Parathyroid adenoma (tissue), 2 donors: ENCODE data around the gene AUH.

ENCODE experiments used
- H2AFZ ChIP-seq: fragments of 300-600 bp; sonication (generic); one replicate; pipeline ENCODE4 v1.7.0; 2017; ENCODE audit warnings: antibody characterized with exemption, mild to moderate bottlenecking
- H3K27ac ChIP-seq: fragments of 300-600 bp; sonication (generic); one replicate; pipeline ENCODE4 v1.7.0; 2017
- H3K27me3 ChIP-seq: fragments of 300-600 bp; sonication (generic); one replicate; pipeline ENCODE4 v1.7.0; 2017; ENCODE audit warnings: low read length; ENCODE audit not compliant: control insufficient read depth, insufficient read depth
- H3K36me3 ChIP-seq: fragments of 300-600 bp; sonication (generic); one replicate; pipeline ENCODE4 v1.7.0; 2017; ENCODE audit warnings: low read length; ENCODE audit not compliant: control insufficient read depth, insufficient read depth
- H3K4me1 ChIP-seq: fragments of 300-600 bp; sonication (generic); one replicate; pipeline ENCODE4 v1.7.0; 2017; ENCODE audit warnings: control low read depth
- H3K4me2 ChIP-seq: fragments of 300-600 bp; sonication (generic); one replicate; pipeline ENCODE4 v1.7.0; 2017; ENCODE audit warnings: low read length
- H3K4me3 ChIP-seq: fragments of 300-600 bp; sonication (generic); one replicate; pipeline ENCODE4 v1.7.0; 2017; ENCODE audit warnings: low read depth, low read length
- H3K79me2 ChIP-seq: fragments of 300-600 bp; sonication (generic); one replicate; pipeline ENCODE4 v1.7.0; 2017; ENCODE audit warnings: control low read depth
- H3K9ac ChIP-seq: fragments of 300-600 bp; sonication (generic); one replicate; pipeline ENCODE4 v1.7.0; 2017; ENCODE audit warnings: mild to moderate bottlenecking
- H3K9me3 ChIP-seq: fragments of 300-600 bp; sonication (generic); one replicate; pipeline ENCODE4 v1.7.0; 2017; ENCODE audit warnings: low read length; ENCODE audit not compliant: control insufficient read depth
- CTCF ChIP-seq: fragments of 300-600 bp; sonication (generic); IDR thresholded peaks from one replicate; pipeline ENCODE4 v1.7.0; 2017; ENCODE audit warnings: antibody characterized with exemption, mild to moderate bottlenecking
- donor health status: primary hyperparathyroidism.

Gene AUH

GRCh38 chr9:91332546-91333231 lies 29.0 kb downstream of the AUH start:
- H3K27ac ChIP-seq = no peak overlapping the region
- no peak for TF ChIP-seq CTCF

GRCh38 chr9:91331849-91332248 lies 29.9 kb downstream of the AUH start:
- Histone ChIP-seq H3K27me3 (no peaks in the 10 kb centered on the region), H3K27ac (no peak overlapping the region), H3K9ac (no peak overlapping the region), H3K9me3 (no peaks in the 10 kb centered on the region), H3K79me2 (no peaks in the 10 kb centered on the region), H3K36me3 (no peaks in the 10 kb centered on the region), H3K4me2 (no peak overlapping the region), H3K4me3 (no peak overlapping the region), H2AFZ (no peak overlapping the region), H3K4me1 (no peaks in the 10 kb centered on the region)
- TF ChIP-seq CTCF = no peak

More at GRCh38 chr9:91332546-91333231, 29.0 kb downstream of the AUH start:
- H3K4me1 ChIP-seq = no peaks in the 10 kb centered on the region
- no peak overlapping the region for H3K4me3 ChIP-seq
- no peak overlapping the region for H2AFZ ChIP-seq
- no peak overlapping the region for H3K9ac ChIP-seq
- no peaks in the 10 kb centered on the region for H3K27me3 ChIP-seq
- no peaks in the 10 kb centered on the region for H3K79me2 ChIP-seq
- H3K36me3 ChIP-seq = no peaks in the 10 kb centered on the region
- no peak overlapping the region for H3K4me2 ChIP-seq
- H3K9me3 ChIP-seq = no peaks in the 10 kb centered on the region

- no peak overlapping the region for H3K9ac ChIP-seq
- no peaks in the 10 kb centered on the region for H3K9me3 ChIP-seq
- H3K4me2 ChIP-seq = no peak overlapping the region
- H3K27me3 ChIP-seq = no peaks in the 10 kb centered on the region
- no peak overlapping the region for H2AFZ ChIP-seq
- no peak overlapping the region for H3K4me3 ChIP-seq
- H3K36me3 ChIP-seq = no peaks in the 10 kb centered on the region
- TF ChIP-seq CTCF = no peak
- no peaks in the 10 kb centered on the region for H3K4me1 ChIP-seq
- no peaks in the 10 kb centered on the region for H3K79me2 ChIP-seq
- H3K27ac ChIP-seq = no peak overlapping the region
Observed at GRCh38 chr9:91328186-91328585, 33.5 kb downstream of the AUH start.

GRCh38 chr9:91321691-91322090 lies 40.0 kb downstream of the AUH start:
- Histone ChIP-seq H3K79me2 (no peaks in the 10 kb centered on the region), H3K4me3 (no peak overlapping the region), H3K27ac (no peak overlapping the region)

More at GRCh38 chr9:91321691-91322090, 40.0 kb downstream of the AUH start:
- no peak overlapping the region for H3K4me2 ChIP-seq
- H3K9me3 ChIP-seq = no peaks in the 10 kb centered on the region
- H3K27me3 ChIP-seq = no peaks in the 10 kb centered on the region
- no peaks in the 10 kb centered on the region for H3K4me1 ChIP-seq
- no peak overlapping the region for H3K9ac ChIP-seq
- TF ChIP-seq CTCF = no peak
- no peaks in the 10 kb centered on the region for H3K36me3 ChIP-seq
- no peak overlapping the region for H2AFZ ChIP-seq
